ENCODE measurements around the gene RAC2.

DNA sequence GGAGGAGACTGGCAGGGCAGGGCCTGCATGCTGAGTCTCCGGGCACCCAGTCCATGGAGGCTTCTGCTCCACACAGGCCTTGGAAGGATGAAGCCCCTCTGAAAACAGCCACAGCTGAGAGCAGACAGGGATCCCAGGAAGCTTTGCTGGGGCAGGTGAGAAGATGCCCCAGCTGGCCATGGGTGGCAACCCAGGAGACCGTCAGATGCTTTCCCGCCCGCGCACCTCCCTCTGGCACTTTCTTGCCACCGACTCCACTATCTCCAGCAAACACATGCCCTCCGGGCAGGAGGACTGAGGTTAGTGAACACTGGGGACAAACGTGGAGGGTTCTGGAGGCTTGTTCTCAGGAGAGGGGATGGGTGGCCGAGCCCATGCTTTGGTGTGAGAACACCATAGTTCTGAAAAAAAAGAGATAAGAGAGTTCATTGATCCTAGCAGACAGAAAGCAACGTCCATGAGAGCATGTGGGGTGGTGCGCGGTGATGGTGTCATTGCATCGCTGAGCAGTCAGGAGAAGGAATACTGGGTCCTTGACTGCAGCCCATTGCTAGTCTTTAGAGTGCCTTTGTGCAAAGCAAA, 58.3 kb downstream of the RAC2 start:
- TF ChIP-seq JUN (IDR thresholded peaks at IDR 0.05; ENCODE audit: low read depth, low read length) (no peak), CEBPB (IDR thresholded peaks at IDR 0.05; ENCODE audit: low read depth, low read length) (no peak)
- TF ChIP-seq, protein P1, sequence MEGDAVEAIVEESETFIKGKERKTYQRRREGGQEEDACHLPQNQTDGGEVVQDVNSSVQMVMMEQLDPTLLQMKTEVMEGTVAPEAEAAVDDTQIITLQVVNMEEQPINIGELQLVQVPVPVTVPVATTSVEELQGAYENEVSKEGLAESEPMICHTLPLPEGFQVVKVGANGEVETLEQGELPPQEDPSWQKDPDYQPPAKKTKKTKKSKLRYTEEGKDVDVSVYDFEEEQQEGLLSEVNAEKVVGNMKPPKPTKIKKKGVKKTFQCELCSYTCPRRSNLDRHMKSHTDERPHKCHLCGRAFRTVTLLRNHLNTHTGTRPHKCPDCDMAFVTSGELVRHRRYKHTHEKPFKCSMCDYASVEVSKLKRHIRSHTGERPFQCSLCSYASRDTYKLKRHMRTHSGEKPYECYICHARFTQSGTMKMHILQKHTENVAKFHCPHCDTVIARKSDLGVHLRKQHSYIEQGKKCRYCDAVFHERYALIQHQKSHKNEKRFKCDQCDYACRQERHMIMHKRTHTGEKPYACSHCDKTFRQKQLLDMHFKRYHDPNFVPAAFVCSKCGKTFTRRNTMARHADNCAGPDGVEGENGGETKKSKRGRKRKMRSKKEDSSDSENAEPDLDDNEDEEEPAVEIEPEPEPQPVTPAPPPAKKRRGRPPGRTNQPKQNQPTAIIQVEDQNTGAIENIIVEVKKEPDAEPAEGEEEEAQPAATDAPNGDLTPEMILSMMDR (IDR thresholded peaks at IDR 0.05; ENCODE audit: control extremely low read depth in 1 of 3, insufficient read depth in 1 of 3, low read depth in 1 of 3, low read length in 3 of 3), result no peak
